Caco-2 (cell line): Measurements from ENCODE around the gene UNC93A. TPM values are rescaled to one million over a fixed set of nuclear protein-coding genes. Genes with fewer than 3 reads are reported as not detected.
"Not testable (repeated sequence)": the region's sequence is repeated elsewhere in the genome, so short reads cannot be mapped to it uniquely, and the experiment has no call there.

Experiments used
- BruUV-seq: library from RNA; stranded (reverse); fragments of 400-500 nt; replicated peaks from 2 replicates; lab custom pipeline; 2021; lab: Mats Ljungman, UMichigan
- CTCF ChIA-PET: fragments of 300-600 bp; sonication (Branson Sonifier 250); formaldehyde crosslinking; loops from one replicate; lab custom pipeline; 2022; ENCODE audit warnings: antibody characterized with exemption; lab: Charles Lee
- POLR2A ChIA-PET: fragments of 300-600 bp; sonication (Branson Sonifier 250); formaldehyde crosslinking; loops from one replicate; lab custom pipeline; 2022; ENCODE audit warnings: antibody characterized with exemption; lab: Charles Lee
- DNase-seq, 2 experiments: peaks; one replicate each; pipeline versions ENCODE4 v3.0.0 to v3.0.0-alpha.2; 2020 to 2022
- H3K27me3 ChIP-seq: replicated peaks from 2 replicates; pipeline ENCODE4 v1.6.0; 2011; ENCODE audit warnings: low read length; ENCODE audit not compliant: control insufficient read depth, insufficient read depth
- H3K36me3 ChIP-seq: 2 replicates; pipeline ENCODE4 v1.5.1; 2011; ENCODE audit warnings: low read length; ENCODE audit not compliant: control insufficient read depth, insufficient read depth
- H3K4me1 ChIP-seq: fragments of 250-450 bp; sonication (Bioruptor Pico); 2 replicates; pipeline ENCODE4 v1.5.1; 2020; ENCODE audit warnings: mild to moderate bottlenecking
- H3K4me3 ChIP-seq: 2 replicates; pipeline ENCODE4 v1.5.1; 2011; ENCODE audit warnings: low read depth, mild to moderate bottlenecking, control low read depth, low read length
- H3K9me3 ChIP-seq: fragments of 250-450 bp; sonication (Bioruptor Pico); 2 replicates; pipeline ENCODE4 v1.5.1; 2020; ENCODE audit warnings: mild to moderate bottlenecking, moderate library complexity
- H3K27ac Mint-ChIP-seq: one replicate; pipeline ENCODE4 v1.8.0; 2022; ENCODE audit warnings: mixed read lengths; ENCODE audit not compliant: unreplicated experiment
- H3K27me3 Mint-ChIP-seq: one replicate; pipeline ENCODE4 v1.8.0; 2022; ENCODE audit warnings: mixed read lengths; ENCODE audit not compliant: insufficient read depth, unreplicated experiment
- H3K36me3 Mint-ChIP-seq: one replicate; pipeline ENCODE4 v1.8.0; 2022; ENCODE audit warnings: mild to moderate bottlenecking, mixed read lengths; ENCODE audit not compliant: insufficient read depth, unreplicated experiment
- H3K4me1 Mint-ChIP-seq: one replicate; pipeline ENCODE4 v1.8.0; 2022; ENCODE audit warnings: low read depth, mixed read lengths; ENCODE audit not compliant: unreplicated experiment
- H3K4me3 Mint-ChIP-seq: one replicate; pipeline ENCODE4 v1.8.0; 2022; ENCODE audit warnings: mild to moderate bottlenecking, moderate library complexity, mixed read lengths; ENCODE audit not compliant: unreplicated experiment
- H3K9me3 Mint-ChIP-seq: one replicate; pipeline ENCODE4 v1.8.0; 2022; ENCODE audit warnings: mixed read lengths; ENCODE audit not compliant: unreplicated experiment
- intact Hi-C: fragments of 100-400 bp; cut with micrococcal nuclease; formaldehyde crosslinking; loops from one replicate; pipeline ENCODE4 v1.10.0; 2022; ENCODE audit not compliant: unreplicated experiment
- total RNA-seq: library from RNA; stranded (reverse); gene quantifications from 2 replicates; pipeline ENCODE4 v1.2.3, GENCODE V29; 2022
- TF ChIP-seq, protein P1 (sequence below), 2 experiments: fragments of 200-600 bp in 1 of 2; IDR thresholded peaks; 1 replicate in 1 of 2; 2 replicates in 1 of 2; pipeline versions ENCODE4 v1.5.1 to v1.8.0; 2011 to 2022; ENCODE audit warnings: antibody characterized with exemption in 1 of 2, control low read depth in 1 of 2, inconsistent platforms in 1 of 2, low read depth in 1 of 2, low read length in 1 of 2, mild to moderate bottlenecking in 1 of 2, moderate library complexity in 1 of 2; ENCODE audit not compliant: insufficient read depth in 1 of 2, severe bottlenecking in 1 of 2, unreplicated experiment in 1 of 2

UNC93A gene
- total RNA-seq, 1 experiment from 2014 or later: 32.3 TPM

DNA sequence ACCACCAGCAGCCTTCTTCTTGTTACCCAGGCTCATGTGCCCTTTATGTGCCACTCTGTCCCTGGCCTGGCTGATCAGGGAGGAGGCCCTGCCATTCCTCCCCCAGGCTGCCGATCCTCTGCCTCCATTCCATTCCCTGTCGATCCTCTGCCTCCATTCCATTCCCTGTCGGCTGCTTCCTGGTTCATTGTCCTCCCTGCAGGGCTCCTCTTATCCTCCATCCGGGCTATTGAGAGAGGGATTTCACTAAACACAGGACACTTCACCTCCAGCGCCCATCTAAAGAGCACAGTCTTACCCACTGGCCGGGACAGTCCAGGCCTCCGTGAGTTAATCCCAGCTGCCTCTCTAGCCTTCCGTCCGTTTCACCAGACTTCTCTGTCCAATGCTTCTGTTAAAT is 26.1 kb downstream of the UNC93A start:
- Mint-ChIP-seq H3K27me3 (no peaks in the 10 kb centered on the region), H3K4me1 (peaks cover 30% of the 10 kb centered on the region), H3K27ac (peak overlapping the region; percentile 0), H3K36me3 (peaks cover 19% of the 10 kb centered on the region), H3K4me3 (no peak overlapping the region), H3K9me3 (no peaks in the 10 kb centered on the region)
- Histone ChIP-seq H3K36me3 (no peaks in the 10 kb centered on the region), H3K27me3 (no peaks in the 10 kb centered on the region), H3K4me3 (no peak overlapping the region), H3K9me3 (no peaks in the 10 kb centered on the region), H3K4me1 (peaks cover 12% of the 10 kb centered on the region)
- DNase-seq: no peak
- POLR2A ChIA-PET: no interaction called here
- CTCF ChIA-PET: no interaction called here
- TF ChIP-seq, protein P1, sequence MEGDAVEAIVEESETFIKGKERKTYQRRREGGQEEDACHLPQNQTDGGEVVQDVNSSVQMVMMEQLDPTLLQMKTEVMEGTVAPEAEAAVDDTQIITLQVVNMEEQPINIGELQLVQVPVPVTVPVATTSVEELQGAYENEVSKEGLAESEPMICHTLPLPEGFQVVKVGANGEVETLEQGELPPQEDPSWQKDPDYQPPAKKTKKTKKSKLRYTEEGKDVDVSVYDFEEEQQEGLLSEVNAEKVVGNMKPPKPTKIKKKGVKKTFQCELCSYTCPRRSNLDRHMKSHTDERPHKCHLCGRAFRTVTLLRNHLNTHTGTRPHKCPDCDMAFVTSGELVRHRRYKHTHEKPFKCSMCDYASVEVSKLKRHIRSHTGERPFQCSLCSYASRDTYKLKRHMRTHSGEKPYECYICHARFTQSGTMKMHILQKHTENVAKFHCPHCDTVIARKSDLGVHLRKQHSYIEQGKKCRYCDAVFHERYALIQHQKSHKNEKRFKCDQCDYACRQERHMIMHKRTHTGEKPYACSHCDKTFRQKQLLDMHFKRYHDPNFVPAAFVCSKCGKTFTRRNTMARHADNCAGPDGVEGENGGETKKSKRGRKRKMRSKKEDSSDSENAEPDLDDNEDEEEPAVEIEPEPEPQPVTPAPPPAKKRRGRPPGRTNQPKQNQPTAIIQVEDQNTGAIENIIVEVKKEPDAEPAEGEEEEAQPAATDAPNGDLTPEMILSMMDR (IDR thresholded peaks at IDR 0.05; ENCODE audit: insufficient read depth in 1 of 2, low read depth in 1 of 2, low read length in 1 of 2, severe bottlenecking in 1 of 2, unreplicated experiment in 1 of 2): no peak
- no TSS peak for BruUV-seq
- intact Hi-C loops: no loop called here

GRCh38 chr6:167318354-167318753 is 27.2 kb downstream of the UNC93A start:
- H3K27me3 Mint-ChIP-seq, POLR2A ChIA-PET, H3K4me3 ChIP-seq, H3K9me3 ChIP-seq, H3K4me3 Mint-ChIP-seq, BruUV-seq, H3K36me3 Mint-ChIP-seq, CTCF ChIA-PET, DNase-seq, H3K27me3 ChIP-seq, H3K9me3 Mint-ChIP-seq, H3K27ac Mint-ChIP-seq, intact Hi-C loops, H3K36me3 ChIP-seq: not testable (repeated sequence)
- peaks cover 12% of the 10 kb centered on the region for H3K4me1 ChIP-seq
- H3K4me1 Mint-ChIP-seq: peaks cover 25% of the 10 kb centered on the region

DNA sequence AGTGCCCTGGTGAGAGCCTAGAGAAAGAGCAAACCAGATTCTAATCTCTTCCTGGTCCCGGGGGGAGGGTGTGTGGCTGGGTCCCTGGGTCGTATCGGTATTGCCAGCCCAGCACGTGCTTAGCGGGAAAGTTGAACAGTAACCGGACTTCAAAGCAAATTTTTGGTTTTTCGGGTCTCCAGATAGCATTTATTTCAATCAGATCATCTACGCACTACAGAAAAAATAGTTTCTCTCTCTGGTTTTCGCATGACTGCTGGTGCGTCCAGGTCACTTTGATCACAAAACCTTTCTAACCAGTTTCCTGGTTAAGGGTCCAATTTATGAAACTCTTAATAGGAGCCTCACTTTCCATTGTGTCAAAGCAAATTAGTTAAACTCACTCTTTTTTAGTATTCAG is 27.7 kb downstream of the UNC93A start:
- H3K4me3 ChIP-seq, H3K4me3 Mint-ChIP-seq, intact Hi-C loops, POLR2A ChIA-PET, H3K27me3 ChIP-seq, H3K9me3 ChIP-seq, H3K36me3 ChIP-seq, H3K27me3 Mint-ChIP-seq, H3K27ac Mint-ChIP-seq, H3K36me3 Mint-ChIP-seq, H3K9me3 Mint-ChIP-seq, DNase-seq: not testable (repeated sequence)
- peaks cover 25% of the 10 kb centered on the region for H3K4me1 Mint-ChIP-seq
- peaks cover 11% of the 10 kb centered on the region for H3K4me1 ChIP-seq
- BruUV-seq: TSS peak; percentile 50
- CTCF ChIA-PET: interaction anchor here (1.0 kb wide), 1 partner anchor 32 kb away, joined by 3 read pairs; no protein-coding TSS in a partner anchor

GRCh38 chr6:167319856-167320753 is 29.0 kb downstream of the UNC93A start:
- H3K27ac Mint-ChIP-seq, H3K27me3 ChIP-seq, H3K4me1 ChIP-seq, BruUV-seq, H3K27me3 Mint-ChIP-seq, intact Hi-C loops, CTCF ChIA-PET, POLR2A ChIA-PET, H3K36me3 ChIP-seq, DNase-seq, H3K9me3 ChIP-seq, H3K4me3 Mint-ChIP-seq, H3K4me3 ChIP-seq, H3K9me3 Mint-ChIP-seq, H3K36me3 Mint-ChIP-seq: not testable (repeated sequence)
- peaks cover 18% of the 10 kb centered on the region for H3K4me1 Mint-ChIP-seq

DNA sequence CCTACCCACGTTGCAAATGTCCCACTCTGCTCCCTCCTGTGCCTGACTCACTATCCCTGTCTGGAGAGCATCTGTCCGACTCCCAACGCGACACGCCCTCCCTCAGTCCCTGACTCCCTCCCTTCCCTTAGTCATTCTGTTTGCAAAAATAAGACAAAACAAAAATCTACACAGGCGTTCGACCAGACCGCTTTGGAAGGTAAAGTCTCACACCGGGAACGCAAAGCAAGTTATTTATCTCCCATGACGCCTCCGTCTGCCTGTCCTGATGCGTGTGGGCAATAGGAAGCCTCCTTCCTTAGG is 29.6 kb downstream of the UNC93A start:
- H3K4me3 Mint-ChIP-seq: peak overlapping the region; percentile 0
- H3K27ac Mint-ChIP-seq, H3K4me1 ChIP-seq, H3K4me3 ChIP-seq, H3K36me3 ChIP-seq, intact Hi-C loops, CTCF ChIA-PET, H3K27me3 Mint-ChIP-seq, H3K27me3 ChIP-seq, H3K9me3 Mint-ChIP-seq, DNase-seq, POLR2A ChIA-PET, H3K36me3 Mint-ChIP-seq, H3K9me3 ChIP-seq: not testable (repeated sequence)
- TSS peak; percentile 93 for BruUV-seq
- peaks cover 23% of the 10 kb centered on the region for H3K4me1 Mint-ChIP-seq

- peaks cover 24% of the 10 kb centered on the region for H3K4me1 Mint-ChIP-seq
- POLR2A ChIA-PET, BruUV-seq, H3K9me3 Mint-ChIP-seq, H3K9me3 ChIP-seq, H3K27me3 Mint-ChIP-seq, H3K4me3 ChIP-seq, H3K27ac Mint-ChIP-seq, DNase-seq, H3K27me3 ChIP-seq, intact Hi-C loops, H3K4me1 ChIP-seq, H3K36me3 ChIP-seq, H3K36me3 Mint-ChIP-seq, CTCF ChIA-PET: not testable (repeated sequence)
- H3K4me3 Mint-ChIP-seq: peak overlapping the region; percentile 0
Measured at GRCh38 chr6:167321185-167321584, 30.1 kb downstream of the UNC93A start.
